H1 (cell line): ENCODE measurements around the gene ATP6AP1. TPM values are rescaled to one million over a fixed set of nuclear protein-coding genes. Genes with fewer than 3 reads are reported as not detected.

Experiments
- POU5F1 ChIP-seq: IDR thresholded peaks from 2 replicates; pipeline ENCODE4 v1.6.1; 2011; ENCODE audit warnings: low read depth, mild to moderate bottlenecking, low read length, moderate library complexity
- TAF7 ChIP-seq: optimal IDR thresholded peaks from 2 replicates; pipeline ENCODE3; 2011; ENCODE audit warnings: low read depth, mild to moderate bottlenecking, inconsistent platforms, low read length, moderate library complexity, borderline replicate concordance
- ZNF274 ChIP-seq: IDR thresholded peaks from 2 replicates; pipeline ENCODE4 v1.7.0; 2012; ENCODE audit warnings: low read length, borderline replicate concordance; ENCODE audit errors: extremely low read depth
- polyA plus RNA-seq, 7 experiments: library from polyadenylated mRNA; depleted of rRNA in 3 of 7; stranded (reverse) in 5 of 7; unstranded in 2 of 7; fragments of >200 nt in 5 of 7; fragments of 200-250 nt in 2 of 7; gene quantifications; 1 replicate in 5 of 7; 2 replicates in 1 of 7; 4 replicates in 1 of 7; pipeline versions ENCODE4 v1.2.1 to v1.2.3, GENCODE V29; 2011 to 2013; ENCODE audit warnings: missing spikeins in 2 of 7, mixed read lengths in 2 of 7
- total RNA-seq: library from RNA; stranded (reverse); fragmentation: NEBNext Ultra II Directional; extraction: Animal tissue kit (Norgen Biotek cat#: 25700); gene quantifications from 2 replicates; pipeline ENCODE4 v1.2.1, GENCODE V29; 2021
- TF ChIP-seq, protein P1 (sequence below): IDR thresholded peaks from 2 replicates; pipeline ENCODE4 v1.6.1; 2011; ENCODE audit warnings: low read depth, mild to moderate bottlenecking, low read length; ENCODE audit not compliant: insufficient read depth

The ATP6AP1 gene
- total and polyA plus RNA-seq, 2 of the 8 experiments (the other 6 are each of a cell fraction or from before 2014, with no cell fraction given) = 44.6 to 80.8 TPM

DNA sequence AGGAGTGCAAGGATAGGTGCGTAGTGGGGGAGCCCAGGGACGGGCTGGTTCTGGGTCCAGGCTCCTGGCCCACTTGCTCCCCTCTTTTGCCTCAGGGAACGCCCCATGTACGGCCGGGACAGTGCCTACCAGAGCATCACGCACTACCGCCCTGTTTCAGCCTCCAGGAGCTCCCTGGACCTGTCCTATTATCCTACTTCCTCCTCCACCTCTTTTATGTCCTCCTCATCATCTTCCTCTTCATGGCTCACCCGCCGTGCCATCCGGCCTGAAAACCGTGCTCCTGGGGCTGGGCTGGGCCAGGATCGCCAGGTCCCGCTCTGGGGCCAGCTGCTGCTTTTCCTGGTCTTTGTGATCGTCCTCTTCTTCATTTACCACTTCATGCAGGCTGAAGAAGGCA lies 47.7 kb upstream of the ATP6AP1 start (continued):
- TF ChIP-seq TAF7 = peak; percentile 17
- TF ChIP-seq, protein P1, sequence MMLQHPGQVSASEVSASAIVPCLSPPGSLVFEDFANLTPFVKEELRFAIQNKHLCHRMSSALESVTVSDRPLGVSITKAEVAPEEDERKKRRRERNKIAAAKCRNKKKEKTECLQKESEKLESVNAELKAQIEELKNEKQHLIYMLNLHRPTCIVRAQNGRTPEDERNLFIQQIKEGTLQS = no peak
- TF ChIP-seq POU5F1 = no peak
- TF ChIP-seq ZNF274 = no peak
- TF ChIP-seq, all 59 proteins: peak for 3
